AG20443 (cell line): ENCODE results near the gene HCAR2.
A peak's percentile ranks its signal among the peaks of the same experiment; 100 is the strongest.
"Not testable (repeated sequence)": the region's sequence is repeated elsewhere in the genome, so short reads cannot be mapped to it uniquely, and the experiment has no call there.

Experiments used
- DNase-seq: peaks from one replicate; pipeline ENCODE4 v3.0.0; 2012; ENCODE audit warnings: low spot score, mixed read lengths

The HCAR2 gene

DNA sequence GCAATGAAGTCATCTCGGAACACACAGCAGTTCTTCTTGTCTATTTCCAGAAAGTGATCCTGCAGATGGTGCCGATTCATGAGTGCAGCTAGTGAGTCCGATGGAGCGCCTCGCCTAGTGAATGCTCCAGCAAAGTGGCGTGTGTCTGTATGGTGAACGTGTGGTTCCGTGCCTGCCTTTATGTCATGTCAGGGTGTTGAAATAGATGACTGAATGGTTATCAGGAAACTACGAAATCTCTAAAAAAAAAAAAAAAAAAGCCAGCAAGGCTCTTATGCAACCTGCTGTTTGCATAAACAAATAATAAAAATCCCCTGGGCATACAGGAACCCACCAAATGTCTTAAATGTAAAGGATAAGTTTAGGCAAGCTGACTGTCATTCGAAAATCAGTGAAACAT, 13.5 kb upstream of the HCAR2 start, which contains the start of gene HCAR3:
TSS of gene HCAR3 (minus strand) at position 154 of the 400 bp plus-strand sequence. CDS start at position 80, 74 bp downstream.
- DNase-seq, result not testable (repeated sequence)

DNA sequence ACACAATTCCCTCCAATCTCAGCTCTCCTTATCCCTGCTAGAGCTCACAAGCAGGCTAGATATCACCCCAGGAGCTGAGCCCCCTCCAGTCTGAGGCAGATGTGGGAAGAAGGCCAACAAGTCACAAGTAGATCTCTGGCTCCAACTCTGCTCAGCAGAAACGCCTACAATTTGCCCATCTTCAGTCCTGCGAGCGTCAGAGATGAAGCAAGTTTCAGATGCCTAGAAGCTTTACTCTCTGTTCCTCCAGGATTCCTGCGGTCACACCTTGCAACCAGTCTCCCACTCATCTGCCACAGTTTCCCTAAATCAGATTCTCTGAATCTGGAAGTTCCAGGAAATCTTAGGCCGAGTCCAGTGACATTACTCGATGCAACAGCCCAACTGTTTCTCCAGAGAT, 12.1 kb upstream of the HCAR2 start:
- not testable (repeated sequence) for DNase-seq

DNA sequence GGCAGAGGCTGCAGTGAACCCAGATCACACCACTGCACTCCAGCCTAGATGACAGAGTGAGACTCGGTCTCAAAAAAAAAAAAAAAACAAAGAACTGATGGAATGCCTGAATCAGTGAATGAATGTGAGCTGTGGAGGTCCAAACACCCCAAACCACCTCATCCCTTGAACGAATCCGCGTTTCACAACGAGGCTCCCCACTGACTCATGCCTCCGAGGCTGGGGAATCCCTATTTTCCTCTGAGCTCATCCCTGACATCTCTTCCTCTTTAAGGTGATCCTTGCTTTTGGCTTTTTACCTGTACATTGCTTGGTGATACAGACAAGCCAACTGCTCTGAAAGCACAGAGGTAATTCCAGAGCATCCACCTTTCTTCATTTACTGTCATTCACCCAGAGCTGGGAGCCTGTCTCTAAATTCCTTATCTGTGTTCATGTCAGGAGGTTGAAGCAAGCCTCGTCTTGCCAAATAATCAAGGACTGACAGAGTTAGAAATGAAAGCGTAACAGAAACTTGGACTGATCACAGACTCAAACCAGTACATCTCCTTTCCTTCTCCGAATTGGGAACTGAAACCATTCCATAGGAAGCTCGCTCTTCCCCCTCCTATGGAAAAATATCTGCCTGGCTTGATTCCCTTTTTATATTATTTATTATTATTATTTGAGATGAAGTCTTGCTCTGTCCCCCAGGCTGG, 10.5 kb upstream of the HCAR2 start:
- DNase-seq, result not testable (repeated sequence)

DNA sequence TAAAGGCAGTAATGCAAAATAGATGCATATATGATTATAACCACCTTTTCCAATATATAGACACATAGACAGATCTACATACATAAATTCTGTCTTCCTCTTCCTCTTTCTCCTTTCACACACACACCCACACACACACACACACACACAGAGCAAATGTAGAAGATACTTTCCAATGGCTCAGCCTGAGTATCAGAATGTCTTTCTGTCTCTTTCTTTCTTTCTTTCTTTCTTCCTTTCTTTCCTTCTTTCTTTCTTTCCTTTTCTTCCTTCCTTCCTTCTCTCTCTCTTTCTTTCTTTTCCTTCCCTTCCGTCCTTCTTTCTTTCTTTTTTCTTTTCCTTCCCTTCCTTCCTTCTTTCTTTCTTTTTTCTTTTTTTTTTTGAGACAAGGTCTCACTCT, 8.1 kb upstream of the HCAR2 start:
- not testable (repeated sequence) for DNase-seq

DNA sequence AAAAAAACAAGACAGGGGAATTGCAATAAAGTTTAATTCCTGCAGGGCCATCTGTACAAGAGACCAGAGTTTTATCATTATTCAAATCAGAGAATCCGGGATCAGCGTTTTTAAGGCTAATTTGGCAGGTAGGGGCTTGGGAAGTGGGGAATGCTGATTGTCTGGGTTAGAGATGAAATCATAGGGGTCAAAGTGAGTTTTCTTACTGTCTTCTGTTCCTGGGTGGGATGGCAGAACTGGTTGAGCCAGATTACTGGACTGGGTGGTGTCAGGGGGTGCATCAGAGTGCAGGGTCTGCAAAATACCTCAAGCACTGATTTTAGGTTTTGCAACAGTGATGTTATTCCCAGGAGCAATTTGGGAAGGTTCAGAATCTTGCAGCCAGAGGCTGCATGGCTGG, 7.2 kb upstream of the HCAR2 start:
- DNase-seq, result not testable (repeated sequence)

DNA sequence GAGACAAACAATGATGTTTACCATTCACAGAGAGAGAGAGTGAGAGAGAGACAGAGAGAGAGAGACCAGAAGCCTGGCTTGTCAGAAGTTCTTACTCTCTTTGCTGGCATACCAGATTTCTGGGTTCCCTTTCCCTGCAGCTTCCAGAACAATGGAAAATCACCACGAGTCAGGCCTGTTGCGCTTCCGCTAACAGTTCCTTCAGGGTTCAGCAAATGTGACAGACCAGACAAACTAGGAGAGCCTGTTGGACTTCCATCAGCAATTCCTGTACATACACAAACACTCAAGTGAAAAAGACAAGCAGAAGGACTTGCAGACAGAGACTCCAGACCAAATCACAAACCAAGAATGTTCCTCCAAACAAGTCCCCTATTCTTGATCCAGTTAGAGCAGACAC, 6.1 kb upstream of the HCAR2 start:
- not testable (repeated sequence) for DNase-seq

DNA sequence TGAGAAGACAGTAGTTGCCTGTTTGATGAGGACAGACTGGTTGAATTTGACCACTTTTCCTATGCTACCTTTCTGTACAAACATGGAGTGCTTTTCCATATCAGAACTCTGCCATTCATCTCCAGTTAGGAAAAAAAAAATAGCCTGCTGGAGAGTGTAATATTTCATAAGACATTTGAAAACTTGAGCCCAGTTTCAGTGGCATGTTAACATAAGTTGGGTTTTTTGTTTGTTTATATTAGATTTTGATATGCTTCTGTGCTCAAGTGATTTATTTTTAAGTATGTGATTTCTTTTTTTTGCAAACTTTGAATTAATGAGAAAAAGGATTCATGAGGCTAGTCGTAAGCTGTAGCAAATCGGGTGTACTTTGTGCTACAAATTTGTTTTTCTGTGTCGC, 684 bp upstream of the HCAR2 start:
- not testable (repeated sequence) for DNase-seq

DNA sequence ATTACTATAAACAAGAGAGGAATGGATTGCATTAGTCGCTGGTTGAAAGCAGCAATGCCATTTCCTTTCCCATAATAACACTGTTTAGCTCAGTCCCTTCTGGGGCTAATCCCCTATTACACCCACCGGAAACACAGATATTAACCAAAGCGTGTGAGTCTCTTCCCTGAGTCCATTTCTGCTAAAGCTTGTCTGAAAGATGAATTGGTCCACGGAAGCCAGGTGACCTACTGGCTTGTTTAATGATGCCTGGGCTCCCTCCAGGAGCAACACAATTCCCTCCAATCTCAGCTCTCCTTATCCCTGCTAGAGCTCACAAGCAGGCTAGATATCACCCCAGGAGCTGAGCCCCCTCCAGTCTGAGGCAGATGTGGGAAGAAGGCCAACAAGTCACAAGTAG, 1.7 kb downstream of the HCAR2 start:
- not testable (repeated sequence) for DNase-seq

DNA sequence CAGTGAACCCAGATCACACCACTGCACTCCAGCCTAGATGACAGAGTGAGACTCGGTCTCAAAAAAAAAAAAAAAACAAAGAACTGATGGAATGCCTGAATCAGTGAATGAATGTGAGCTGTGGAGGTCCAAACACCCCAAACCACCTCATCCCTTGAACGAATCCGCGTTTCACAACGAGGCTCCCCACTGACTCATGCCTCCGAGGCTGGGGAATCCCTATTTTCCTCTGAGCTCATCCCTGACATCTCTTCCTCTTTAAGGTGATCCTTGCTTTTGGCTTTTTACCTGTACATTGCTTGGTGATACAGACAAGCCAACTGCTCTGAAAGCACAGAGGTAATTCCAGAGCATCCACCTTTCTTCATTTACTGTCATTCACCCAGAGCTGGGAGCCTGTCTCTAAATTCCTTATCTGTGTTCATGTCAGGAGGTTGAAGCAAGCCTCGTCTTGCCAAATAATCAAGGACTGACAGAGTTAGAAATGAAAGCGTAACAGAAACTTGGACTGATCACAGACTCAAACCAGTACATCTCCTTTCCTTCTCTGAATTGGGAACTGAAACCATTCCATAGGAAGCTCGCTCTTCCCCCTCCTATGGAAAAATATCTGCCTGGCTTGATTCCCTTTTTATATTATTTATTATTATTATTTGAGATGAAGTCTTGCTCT, 3.0 kb downstream of the HCAR2 start:
- DNase-seq, result not testable (repeated sequence)

DNA sequence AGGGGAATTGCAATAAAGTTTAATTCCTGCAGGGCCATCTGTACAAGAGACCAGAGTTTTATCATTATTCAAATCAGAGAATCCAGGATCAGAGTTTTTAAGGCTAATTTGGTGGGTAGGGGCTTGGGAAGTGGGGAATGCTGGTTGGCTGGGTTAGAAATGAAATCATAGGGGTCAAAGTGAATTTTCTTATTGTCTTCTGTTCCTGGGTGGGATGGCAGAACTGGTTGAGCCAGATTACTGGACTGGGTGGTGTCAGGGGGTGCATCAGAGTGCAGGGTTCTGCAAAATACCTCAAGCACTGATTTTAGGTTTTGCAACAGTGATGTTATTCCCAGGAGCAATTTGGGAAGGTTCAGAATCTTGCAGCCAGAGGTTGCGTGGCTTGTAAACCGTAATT, 6.2 kb downstream of the HCAR2 start:
- DNase-seq, result not testable (repeated sequence)

DNA sequence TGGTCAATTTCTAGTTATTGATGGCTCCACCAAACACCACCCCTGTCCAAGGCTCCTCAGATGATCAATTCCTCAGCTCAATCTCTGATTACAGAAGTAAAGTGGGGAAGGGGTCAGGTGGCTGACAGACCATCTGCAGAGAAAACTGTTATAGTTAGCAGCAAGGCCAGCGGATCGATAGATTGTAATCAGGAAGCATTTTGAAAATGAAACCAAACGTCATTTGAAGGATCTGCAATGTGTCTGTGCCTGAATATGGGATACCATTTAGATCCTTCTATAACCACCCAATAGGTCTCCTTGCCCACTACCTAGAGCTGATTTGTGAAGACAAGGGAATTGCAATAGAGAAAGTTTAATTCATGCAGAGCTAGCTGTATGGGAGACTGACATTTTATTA, 11.6 kb downstream of the HCAR2 start:
- DNase-seq, result no peak

DNA sequence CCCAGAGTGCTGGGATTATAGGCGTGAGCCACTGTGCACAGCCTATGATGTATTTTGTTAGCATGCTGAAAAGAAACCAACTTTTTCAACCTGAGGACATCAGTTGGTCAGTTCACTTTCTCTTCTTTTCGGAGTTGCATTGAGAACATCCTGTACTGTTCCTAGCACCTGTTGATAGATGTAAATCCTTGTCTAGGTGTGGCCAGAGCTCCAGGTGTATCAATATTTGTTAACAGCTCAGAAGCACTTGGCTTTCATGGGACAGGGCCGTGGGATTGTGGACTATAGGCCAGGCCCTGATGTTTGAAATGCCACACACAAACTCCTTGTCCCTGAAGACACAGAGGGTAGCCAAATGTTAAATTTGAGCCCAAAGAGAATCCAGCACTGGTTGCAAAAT, 14.9 kb downstream of the HCAR2 start:
- no peak for DNase-seq

DNA sequence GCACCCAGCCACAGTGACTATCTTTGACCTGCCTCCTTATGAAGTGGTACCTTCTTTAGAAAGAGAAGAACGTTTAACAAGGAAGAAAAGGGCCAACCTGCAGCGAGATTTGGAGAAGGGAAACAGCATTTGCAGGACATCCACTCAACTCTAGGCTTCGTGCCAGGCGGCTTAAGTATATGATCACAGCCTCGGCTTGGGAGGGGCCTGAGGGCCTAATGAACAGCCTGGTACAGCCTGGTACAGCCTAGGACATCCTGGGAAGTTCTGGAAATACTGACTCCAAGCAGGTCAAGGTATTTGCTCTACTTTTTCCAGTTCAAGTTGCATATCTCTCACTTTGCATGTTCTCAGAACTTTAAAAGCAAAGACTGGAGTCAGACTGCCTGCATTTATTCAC, 16.1 kb downstream of the HCAR2 start:
- no peak for DNase-seq

DNA sequence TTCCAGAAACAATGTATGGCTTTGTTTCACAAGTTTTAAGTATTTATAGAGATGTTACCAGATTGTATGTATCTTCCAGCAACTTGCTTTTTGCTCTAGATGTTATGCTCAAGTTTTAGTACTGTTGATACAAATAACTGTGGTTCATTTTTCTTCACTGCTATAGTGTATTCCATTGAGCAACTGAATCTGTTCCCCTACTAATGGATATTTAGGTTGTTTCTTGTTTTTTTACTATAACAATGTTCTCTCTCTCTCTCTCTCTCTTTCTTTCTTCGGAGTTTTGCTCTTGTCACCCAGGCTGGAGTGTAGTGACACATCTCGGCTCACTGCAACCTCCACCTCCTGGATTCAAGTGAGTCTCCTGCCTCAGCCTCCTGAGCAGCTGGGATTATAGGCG, 16.6 kb downstream of the HCAR2 start:
- DNase-seq, result no peak

DNA sequence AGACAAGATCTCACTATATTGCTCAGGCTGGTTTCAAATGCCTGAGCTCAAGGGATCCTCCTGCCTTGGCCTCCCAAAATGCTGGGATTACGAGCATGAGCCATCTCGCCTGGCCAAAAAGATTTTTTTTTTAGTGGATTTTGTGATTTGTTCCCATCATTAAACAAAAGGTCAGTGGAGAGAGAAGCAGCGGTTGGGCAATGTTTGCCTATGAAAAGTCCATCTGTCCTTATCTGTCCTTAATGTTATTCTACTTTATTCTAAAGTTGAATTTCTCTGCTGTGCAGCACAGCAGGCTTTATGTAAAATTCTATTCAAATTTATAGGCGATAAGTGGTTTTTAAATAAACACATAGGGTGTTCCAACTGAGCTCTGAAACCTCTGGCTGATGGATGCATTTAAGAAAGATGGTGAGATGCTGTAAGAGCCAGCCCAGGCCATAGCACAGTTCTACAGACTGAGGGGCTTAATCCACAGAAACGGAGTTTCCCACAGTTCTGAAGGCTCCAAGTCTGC, 18.8 kb downstream of the HCAR2 start:
- no peak for DNase-seq

DNA sequence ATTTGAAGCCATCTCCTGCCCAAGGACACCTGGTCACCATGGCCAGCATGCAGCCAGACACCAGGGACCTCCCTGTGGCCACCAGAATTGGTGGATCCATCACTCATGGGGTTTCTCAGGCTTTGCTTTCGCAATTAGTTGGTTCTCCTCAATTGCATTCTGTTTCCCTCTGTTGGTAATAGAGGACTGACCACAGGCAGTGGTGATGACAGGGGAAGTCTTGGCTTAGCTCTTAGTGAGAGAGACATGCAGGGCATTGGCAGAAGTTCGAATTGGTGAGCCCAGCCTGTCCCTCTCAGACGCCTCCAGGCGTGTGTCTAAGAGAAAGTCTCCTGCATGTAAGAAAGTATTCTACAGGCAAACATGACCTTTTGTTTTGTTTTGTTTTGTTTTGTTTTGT, 21.3 kb downstream of the HCAR2 start:
- DNase-seq, result peak; percentile 73

DNA sequence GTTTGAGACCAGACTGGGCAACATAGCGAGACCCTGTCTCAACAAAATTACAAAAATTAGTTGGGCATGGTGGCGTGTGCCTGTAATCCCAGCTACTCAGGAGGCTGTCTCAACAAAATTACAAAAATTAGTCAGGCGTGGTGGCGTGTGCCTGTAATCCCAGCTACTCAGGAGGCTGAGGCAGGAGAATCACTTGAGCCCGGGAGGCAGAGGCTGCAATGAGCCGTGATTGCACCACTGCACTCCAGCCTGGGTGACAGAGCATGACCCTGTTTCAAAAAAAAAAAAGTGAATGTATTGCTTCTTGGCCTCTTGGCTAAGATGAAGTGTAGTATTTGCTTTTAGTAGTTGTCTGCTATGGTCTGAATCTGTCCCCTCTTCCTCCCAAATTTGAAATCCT, 22.2 kb downstream of the HCAR2 start:
- not testable (repeated sequence) for DNase-seq

DNA sequence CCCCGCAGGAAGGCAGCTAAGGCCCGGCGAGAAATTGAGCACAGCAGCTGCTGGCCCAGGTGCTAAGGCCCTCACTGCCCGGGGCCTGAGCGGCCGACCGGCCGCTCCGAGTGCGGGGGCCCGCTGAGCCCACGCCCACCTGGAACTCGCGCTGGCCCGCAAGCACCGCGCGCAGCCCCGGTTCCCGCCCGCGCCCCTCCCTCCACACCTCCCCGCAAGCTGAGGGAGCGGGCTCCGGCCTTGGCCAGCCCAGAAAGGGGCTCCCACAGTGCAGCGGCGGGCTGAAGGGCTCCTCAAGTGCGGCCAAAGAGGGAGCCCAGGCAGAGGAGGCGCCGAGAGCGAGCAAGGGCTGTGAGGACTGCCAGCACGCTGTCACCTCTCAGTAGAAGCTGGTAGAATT, 26.4 kb downstream of the HCAR2 start:
- DNase-seq, result not testable (repeated sequence)

DNA sequence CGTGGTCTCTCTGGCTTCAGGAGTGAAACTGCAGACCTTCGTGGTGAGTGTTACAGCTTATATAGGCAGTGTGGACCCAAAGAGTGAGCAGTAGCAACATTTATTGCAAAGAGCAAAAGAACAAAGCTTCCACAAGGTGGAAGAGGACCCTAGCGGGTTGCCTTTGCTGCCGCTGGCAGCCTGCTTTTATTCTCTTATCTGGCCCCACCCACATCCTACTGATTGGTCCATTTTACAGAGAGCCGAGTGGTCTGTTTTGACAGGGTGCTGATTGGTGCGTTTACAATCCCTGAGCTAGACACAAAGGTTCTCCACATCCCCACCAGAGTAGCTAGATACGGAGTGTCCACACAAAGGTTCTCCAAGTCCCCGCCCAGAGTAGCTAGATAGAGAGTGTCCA, 27.1 kb downstream of the HCAR2 start:
- not testable (repeated sequence) for DNase-seq

DNA sequence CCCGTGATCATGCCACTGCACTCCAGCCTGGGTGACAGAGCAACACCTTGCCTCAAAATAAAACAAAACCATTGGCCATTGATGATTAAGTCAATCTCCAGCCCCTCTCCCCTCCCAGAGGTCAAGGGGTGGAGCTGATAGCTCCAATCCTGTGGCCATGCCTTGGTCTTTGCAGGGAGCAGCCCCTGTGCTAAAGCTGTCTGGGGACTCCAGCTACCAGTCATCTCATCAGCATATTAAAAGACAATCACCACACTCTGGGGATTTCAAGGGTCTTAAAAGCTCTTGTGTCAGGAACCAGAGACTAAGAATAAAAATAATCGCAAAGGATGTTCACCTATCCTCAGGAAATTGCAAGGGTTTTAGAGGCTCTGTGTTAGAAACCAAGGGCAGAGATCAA, 30.6 kb downstream of the HCAR2 start:
- no peak for DNase-seq

DNA sequence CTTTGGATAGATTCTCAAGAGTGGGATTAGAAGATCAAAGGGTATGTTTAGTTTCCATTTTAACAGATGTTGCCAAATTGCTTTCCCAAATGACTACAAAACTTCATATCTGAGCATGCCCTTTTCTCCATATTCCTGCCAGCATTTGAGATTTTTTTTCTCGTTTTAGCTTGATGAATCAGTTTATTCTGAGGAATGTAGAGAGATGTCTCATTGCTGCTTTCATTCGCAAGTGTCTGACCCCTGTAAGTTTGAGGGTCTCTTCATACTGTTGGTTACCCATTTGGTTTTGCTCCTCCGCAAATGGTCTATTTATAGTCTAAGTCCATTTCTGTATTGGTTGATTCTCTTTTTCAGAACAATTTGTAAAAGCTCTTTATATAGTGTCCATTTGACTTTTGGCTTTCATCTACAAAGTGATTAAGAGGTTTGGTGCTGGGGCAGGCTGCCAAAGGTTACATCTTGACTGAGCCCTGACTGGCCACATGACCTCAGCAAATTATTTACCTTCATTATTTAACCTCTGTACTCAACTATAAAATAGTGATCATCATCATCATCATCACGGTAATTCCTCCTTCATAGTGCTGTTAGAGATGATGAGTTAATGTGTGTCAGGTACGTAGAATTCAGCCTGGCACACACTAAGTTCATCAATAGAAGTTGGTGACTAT, 33.6 kb downstream of the HCAR2 start:
- DNase-seq, result peak; percentile 41

DNA sequence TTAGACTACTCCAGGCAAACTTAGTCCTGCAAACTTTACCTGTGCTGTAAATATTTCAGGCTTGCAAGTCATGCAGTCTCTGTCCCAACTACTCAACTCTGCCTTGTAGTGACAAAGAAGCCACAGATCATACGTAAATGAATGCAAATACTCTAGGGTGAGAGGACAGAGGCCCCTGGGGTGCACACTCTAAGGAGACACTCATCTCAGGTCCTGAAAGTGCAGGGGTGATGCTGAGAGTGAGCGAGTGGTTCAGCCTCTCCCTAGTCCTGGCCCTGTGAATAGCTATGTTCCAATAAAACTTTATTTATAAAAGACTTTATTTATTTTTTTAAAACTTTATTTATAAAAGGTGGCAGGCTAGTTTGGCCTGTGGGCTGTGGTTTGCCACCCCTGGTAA, 34.9 kb downstream of the HCAR2 start:
- no peak for DNase-seq

DNA sequence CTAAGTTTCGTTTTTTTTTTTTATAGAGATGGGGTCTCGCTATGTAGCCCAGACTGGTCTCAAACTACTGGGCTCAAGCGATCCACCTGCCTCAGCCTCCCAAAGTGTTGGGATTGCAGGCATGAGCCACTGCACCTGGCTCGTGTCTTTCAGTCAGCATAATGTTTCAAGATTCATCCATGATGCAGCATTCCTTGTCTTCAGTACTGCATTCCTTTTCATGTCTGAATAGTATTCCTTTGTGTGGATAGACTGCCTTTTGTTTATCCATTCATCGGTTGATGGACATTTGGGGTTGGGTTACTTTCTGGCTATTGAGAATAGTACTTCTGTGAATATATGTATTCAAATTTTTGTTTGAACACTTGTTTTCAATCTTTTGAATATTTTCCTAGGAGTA, 37.4 kb downstream of the HCAR2 start:
- no peak for DNase-seq
